Suprapubic skin (tissue), 3 donors: ENCODE measurements around the gene MAD2L1BP.

ENCODE experiments used
- CTCF ChIP-seq, 2 donors: fragments of 200-600 bp in 1 of 2; fragments of 450-650 bp in 1 of 2; sonication (generic) in 1 of 2; IDR thresholded peaks; one replicate each; pipeline ENCODE4 v1.5.1; 2016 to 2019; ENCODE audit warnings: antibody characterized with exemption in 2 of 2, mild to moderate bottlenecking in 1 of 2, moderate library complexity in 1 of 2
- POLR2AphosphoS5 ChIP-seq, 3 donors: sonication (generic); formaldehyde crosslinking; IDR thresholded peaks; one replicate each; pipeline ENCODE4 v1.6.1; 2017; ENCODE audit warnings: antibody characterized with exemption in 3 of 3

GRCh38 chr6:43608310-43608763 lies 27.3 kb upstream of the MAD2L1BP start:
- TF ChIP-seq CTCF (IDR thresholded peaks at IDR 0.05) (peak; percentile 48 to 71), POLR2AphosphoS5 (IDR thresholded peaks at IDR 0.05) (no peak)
